SKM-1 treated with dmso at 0.1 percent for 144 hours (cell line): Measurements from ENCODE around the gene FAM20A.
"Not testable (repeated sequence)": the region's sequence is repeated elsewhere in the genome, so short reads cannot be mapped to it uniquely, and the experiment has no call there.

ENCODE experiments used
- DNase-seq: peaks from one replicate; lab custom pipeline; 2025; ENCODE audit not compliant: unreplicated experiment; lab: John Stamatoyannopoulos, UW

FAM20A gene

GRCh38 chr17:68498479-68499326 lies 102.5 kb downstream of the FAM20A start:
- peak; percentile 22 for DNase-seq

- DNase-seq, result peak; percentile 91
Measured at GRCh38 chr17:68497885-68498319, 103.3 kb downstream of the FAM20A start.

DNA sequence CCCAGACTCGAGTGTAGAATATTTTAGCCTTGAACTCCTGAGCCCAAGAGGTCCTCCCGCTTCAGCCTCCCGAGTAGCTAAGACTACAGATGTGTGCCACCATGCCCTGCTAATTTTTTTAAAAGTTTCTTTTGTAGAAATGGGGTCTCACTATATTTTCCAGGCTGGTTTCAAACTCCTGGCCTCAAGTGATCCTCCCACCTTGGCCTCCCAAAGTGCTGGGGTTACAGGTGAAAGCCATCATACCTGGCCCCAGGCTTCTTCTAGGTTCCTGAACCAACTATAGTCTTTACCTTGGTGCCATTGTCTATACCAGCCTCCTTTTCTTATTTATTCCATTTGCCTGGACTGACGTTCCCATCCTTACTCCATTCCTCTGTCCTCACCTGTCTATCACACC lies 106.1 kb downstream of the FAM20A start:
- DNase-seq, result no peak

DNA sequence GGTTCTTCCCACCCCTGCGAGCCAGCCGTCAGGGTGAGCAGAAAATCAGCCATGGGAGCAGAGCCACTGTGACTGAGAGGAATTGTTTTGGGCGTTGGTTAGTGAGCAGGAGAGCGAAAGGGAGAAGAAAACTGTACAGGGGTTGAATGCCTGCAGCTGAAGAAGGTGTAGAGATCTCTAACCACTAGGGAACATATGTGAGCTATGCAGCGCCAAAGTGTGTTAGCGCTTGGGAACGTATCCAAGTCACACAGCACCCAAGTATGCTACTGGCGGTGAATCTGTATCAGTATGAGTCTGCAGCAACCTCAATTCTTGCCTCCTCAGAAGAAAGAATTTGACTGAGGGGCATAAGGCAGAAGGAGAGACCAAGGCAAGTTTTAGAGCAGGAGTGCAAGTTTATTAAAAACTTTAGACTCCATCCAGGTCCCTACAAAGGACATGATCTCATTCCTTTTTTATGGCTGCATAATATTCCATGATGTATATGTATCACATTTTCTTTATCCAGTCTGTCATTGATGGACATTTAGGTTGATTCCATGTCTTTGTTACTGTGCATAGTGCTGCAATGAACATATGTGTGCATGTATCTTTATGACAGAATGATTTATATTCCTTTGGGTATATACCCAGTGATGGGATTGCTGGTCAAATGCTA lies 108.6 kb downstream of the FAM20A start:
- DNase-seq, result not testable (repeated sequence)

DNA sequence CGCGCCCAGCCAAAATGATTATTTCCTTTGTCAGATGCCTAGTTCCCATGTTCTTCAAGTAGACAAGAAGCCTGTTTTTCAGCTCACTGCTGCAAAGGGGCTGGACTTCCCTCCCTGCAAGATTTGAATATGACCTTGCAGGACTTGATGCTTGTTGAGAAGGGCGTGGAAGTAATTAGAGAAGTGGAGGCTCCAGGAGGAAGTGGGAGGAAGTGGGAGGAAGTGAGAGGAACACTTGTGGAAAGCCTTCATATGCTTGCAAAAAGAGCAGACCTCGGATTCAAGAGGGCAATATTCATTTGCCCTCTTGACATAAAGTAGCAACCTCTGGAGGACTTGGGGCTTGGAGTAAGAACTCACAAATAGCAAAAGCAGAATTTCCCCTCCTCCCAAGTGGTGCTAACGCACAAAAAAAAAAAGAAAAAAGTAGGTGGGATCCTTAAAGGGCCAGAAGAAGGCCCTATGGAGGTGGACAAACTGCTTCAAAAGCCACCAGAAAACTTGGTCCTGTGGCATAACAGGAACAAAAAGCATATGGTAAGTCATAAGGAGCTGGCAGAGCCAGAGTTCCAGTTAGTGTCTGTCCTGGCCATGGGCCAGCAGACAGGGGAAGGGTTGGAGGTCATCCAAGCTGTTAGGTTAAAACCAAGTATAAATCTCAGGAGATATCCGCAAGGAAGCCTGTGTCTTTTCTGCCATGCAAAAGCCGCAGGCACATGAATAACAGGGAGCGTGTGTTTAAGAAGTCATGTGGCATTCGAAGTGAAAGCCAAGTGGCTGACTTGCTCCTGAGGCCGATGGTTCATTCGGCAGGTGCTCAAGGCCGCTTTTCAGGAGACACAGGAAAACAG lies 109.6 kb downstream of the FAM20A start:
- peak; percentile 94 for DNase-seq

DNA sequence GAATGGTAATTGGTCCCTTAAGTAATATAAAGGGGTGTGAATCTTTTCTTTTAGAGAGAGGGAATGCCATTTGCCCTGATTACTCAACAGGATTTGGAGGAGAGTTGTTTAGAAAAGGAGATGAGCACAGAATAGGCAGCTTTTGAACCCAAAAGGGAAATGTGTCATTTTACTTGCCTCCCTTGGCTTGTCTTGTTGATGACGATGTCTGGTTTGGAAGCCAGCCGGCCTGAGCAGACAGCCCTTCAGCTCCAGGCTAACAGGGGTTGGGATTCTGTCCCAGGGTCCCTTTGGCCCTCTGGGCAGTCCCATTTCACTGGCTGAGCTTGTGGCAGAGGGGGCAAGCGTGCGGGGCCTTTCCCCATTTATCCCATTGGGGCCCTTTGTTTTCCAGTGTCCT lies 111.2 kb downstream of the FAM20A start:
- no peak for DNase-seq
